Heart left ventricle (tissue), 13 donors: ENCODE data around the gene RNF225.

ENCODE experiments used
- CTCF ChIP-seq, 12 donors: fragments of 200-600 bp; sonication (generic) in 4 of 12; IDR thresholded peaks; one replicate each; pipeline versions ENCODE4 v1.5.0 to v1.8.0; 2018 to 2022; ENCODE audit warnings: antibody characterized with exemption in 12 of 12, mild to moderate bottlenecking in 5 of 12
- POLR2A ChIP-seq, 2 donors: fragments of 450-650 bp; IDR thresholded peaks; one replicate each; pipeline ENCODE4 v1.6.1; 2017; ENCODE audit warnings: antibody characterized with exemption in 2 of 2, mild to moderate bottlenecking in 2 of 2, moderate library complexity in 2 of 2
- donor health status: ischemic (EF 13 %, LVEDD 7.1; RV severe dilation, severe dysfunction).
- donor health status: DM: no; HTN: yes; CAD: no.
- donor health status: DM: no; HTN: no; CAD: no.
- donor health status: ischemic (EF 25% LVEDD 6.9; RV normal size, moderate dysfunction).
- donor health status: ischemic (EF 25% LVEDD 5.7; RV mildly dilated, moderate dysfunction).
- donor health status: ischemic (EF 35%, LVEDD 5.7; RV mildly dilated, moderate dysfunction).
- donor health status: nonischemic (EF 11% LVEDD 7.7; RV severe dilation, severe dysfunction).
- donor health status: DM: yes; HTN: yes; CAD: no.
- donor health status: PGD.
- donor health status: ischemic (EF 29% LVEDD 5.4; RV normal size, mild dysfunction).
- donor health status: nonischemic (EF 23%, LVEDD 6.1; RV moderate dilation, normal function).

- TF ChIP-seq CTCF (IDR thresholded peaks at IDR 0.05) = no peak
- no peak for TF ChIP-seq POLR2A (IDR thresholded peaks at IDR 0.05)
Observed at GRCh38 chr19:58352760-58353671, 42.4 kb upstream of the RNF225 start, which contains the start of gene A1BG.
